Iris pigment epithelial cell (primary cell): ENCODE results near the gene FOXP1.

Experiments
- DNase-seq: peaks from one replicate; pipeline ENCODE4 v3.0.0-alpha.2; 2011; ENCODE audit warnings: low read depth

The FOXP1 gene

DNA sequence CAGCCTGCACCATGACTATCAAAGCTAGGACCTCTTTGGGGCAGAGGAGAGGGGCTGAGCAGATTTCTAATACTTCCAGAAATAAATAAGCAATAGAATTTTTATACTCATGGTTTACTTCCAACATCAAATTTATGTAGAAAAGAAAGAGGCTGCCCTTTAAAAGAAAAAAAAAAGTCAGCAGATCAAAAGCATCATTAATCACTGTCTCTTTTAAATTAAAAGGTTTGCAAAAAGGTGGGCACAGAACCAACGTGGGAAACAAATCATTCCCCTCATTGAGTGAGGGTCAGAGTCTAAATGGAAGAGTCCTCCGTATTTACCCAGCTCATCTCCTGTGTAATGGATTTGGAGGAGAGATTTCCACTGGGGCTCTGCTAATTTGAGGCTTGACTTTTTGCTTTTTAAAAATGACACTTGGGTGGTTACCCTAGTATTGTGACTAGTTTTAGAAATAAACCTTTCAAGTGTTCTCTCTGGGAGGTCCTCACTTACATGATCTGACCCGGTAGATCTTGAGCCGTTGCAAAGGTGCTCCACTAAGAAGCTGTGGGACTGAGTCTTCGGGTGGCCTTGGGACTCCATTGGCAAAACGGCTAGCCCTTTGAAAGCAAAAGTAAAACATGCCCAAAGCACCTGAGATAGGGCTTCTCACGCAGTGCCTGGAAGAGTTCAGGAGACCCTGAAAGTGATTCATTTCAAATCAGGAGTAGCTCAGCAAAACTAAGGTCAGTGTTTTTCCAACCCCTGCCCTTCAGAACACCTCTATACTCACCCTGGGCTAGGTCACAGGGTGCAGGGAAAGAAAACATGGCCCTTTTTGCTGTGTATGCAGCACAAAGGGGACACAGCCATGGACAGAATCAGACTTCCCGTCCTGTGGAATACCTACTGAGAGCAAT lies 320.9 kb downstream of the FOXP1 start:
- no peak for DNase-seq

DNA sequence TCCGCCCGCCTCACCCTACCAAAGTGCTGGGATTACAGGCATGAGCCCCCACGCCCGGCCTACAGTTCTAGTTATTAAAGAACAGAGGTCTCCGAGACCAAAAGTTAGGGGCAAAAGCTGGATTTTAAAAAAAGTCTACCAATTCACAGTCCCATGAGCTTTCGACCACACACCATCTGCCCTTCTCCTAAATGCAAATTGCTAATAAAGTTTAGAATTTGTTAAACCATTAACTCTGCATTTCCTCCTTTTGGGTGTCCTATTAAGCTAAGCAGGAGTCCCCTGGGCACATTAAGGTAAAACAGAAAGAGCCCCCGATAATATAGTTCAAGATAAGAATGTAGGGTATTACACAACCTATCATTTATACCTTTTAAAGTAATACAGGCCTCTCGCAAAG lies 322.7 kb downstream of the FOXP1 start:
- no peak for DNase-seq

DNA sequence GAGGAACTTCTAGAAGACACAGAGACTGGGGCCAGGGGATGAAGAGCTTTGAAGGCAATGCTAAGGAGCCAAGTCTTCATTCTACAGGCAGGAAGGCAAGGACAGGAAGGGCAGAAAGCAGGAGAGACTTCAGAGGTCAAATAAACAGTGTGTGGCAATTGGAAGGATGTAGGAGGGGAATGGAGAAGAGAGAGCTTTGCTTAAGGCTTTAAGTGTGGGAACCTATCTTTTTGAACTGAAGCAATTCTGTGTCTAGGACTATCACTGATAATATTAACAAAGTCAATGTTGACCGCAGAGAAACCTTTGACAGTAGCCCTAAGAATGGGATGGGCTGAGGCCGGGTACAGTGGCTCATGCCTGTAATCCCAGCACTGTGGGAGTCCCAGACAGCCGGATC lies 325.0 kb downstream of the FOXP1 start:
- DNase-seq = peak; percentile 79

DNA sequence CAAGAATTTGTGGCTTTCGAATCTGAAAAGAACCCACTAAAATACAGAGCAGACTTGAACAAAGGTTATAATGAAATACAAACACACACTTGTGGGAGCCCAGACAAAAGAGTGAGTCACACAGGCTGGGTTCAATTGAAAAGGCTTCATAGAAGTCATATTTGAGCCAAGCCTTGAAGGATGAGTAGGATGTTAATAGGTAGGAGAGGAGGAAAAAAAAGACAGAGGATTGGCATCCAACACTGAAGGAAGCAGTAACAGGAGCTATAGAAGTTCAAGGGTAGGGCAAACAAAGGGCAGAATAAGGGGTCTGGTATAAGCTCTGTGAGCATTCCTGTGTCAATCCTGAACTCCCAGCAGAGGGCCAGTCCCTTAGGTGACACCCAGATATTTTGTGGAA lies 325.4 kb downstream of the FOXP1 start:
- DNase-seq = peak; percentile 90

DNA sequence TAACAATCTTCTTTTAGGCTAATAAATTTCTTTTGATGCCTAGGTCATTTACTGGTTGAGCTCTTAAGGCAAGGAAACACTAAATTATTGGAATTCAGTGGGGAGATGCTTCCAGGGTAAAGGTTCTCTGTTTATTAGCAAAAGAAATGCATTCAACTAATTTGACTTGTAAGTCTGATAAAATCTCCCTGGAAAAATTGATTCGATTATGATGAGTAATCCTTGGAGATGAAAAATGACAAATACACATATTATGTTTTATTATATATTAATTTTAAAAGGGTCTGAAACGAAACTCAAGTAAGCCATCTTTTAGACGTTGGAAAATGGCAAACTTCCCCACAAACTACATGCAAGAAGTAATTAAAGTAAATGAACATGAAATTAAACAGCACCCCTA lies 328.0 kb downstream of the FOXP1 start:
- no peak for DNase-seq

DNA sequence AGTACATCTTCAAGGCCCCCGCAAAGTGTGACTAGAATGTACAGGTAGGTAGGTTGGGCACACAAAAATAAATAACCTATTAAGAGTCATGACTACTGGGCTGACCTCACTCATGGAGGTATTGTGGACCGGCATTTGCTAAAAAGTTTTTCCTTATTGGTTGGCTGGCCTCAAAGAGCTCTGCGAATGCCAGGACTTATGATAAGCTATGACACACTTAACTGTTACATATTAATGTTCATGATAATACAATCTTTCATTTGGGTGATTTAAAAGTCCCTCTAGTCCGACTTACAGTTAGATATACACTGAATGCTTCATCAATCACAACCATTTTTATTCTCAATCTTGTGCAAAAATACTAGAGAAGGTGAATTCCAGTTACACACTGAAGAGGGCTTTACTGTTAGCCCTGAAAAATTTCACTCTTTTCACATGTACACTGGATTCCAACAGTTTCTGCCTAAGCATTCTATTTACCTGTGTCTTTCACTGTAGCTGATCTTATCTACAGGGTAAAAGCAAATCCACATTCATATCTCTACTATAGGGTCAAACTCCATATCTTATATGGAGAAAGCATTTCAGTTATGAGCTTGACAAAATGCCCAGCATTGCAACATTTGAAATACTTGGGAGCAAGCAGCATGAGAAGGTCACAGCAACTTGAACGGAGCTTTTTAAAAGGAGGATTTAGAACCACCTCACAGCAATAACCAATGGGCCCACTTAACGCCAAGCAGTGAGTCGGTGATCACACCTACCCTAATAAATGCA lies 329.1 kb downstream of the FOXP1 start:
- peak; percentile 88 for DNase-seq

DNA sequence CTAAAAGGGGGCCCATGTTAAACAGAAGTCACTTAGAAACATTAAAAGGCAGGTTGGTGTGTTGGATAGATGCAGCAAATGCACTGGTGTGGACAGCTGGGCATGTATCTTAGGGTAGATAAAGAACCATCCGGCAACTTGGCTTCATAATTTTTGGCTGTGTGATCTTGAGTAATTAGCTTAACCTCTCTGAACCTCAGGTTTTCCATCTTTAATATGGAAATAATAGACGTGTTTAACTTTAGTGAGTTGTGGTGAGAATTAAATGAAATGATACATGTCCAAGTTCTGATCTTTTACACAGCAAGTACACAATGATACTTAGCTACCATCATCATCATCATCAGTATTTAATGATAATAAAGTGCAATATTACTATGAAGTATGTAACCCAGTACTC lies 330.4 kb downstream of the FOXP1 start:
- no peak for DNase-seq

DNA sequence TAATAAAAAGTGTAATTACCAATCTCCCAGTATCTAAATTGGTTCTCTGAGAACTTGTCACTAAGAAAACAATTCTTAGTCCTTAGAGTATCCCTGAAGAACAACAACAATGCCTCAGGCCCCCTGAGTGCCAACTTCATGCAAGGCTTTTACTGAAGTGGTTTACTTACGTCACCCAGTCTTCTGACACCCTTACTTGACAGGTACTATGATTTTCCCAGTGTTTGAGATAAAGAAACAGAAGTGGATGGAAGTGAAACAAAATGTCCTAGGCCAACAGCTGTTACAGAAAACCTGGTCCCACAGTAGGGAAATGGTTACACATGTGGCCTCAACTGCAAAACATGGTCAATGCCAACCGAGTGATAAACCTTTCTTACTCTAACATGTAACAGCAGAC lies 331.1 kb downstream of the FOXP1 start:
- no peak for DNase-seq

DNA sequence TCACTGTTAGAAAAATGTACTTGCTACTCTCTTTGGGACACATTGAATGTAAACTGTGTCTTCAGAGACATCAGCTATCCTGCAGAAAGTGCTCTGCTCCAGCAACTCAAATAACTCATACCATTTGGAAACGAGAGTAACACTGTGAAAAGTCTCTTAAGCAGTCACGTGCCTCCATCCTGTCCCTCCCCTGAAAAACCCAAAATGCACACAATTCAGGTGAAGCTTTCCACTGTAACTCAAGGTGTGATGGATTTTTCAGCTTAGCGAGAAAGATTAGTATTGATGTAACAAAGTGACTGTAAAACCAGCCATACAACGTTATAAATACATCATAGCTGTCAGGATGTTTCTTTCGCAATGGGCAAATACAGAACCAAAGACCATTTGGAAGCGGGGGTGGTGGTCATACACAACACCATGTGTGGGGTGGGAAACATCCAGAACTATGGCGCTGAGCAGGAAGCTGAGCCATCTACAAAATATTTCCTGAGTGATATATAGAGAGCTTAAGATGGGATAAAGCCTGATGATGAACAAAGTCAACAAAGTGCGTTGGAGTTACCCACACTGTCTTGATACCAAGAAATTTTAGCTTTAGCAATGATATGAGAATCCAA lies 332.3 kb downstream of the FOXP1 start:
- DNase-seq = peak; percentile 99

DNA sequence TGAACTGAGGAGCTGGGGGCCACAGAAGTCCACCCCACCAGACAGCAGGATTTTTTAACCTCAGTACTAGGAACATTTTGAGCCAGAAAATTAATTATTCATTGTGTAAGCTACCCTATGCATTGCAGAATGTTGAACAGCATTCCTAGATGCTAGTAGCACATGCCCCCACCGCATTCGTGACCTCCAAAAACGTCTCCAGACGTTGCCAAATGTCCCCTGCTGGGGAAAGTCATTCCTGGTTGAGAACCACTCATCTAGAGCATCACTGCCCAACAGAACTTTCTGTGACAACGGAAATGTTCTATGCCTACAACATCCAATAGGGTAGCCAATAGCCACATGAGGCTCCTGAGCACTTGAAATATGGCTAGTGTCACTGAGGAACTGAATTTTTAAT lies 333.5 kb downstream of the FOXP1 start:
- peak; percentile 62 for DNase-seq

DNA sequence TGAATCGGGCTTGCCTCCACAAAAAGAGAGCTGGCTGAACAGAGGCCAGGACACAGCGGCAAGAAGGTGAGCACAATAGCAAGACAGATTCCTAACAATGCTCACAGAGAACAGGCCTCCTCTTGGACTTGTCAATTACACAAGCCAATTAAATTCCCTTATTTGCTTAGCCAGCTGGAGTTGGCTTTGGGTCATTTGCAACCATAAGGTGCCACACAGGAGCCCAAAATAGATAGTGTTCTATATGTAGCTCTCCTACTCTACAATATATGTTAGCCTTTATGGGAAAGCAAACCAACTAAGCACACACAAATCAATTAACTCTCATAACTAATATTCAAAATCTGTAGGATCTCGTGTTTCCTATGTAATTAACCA lies 335.6 kb downstream of the FOXP1 start:
- DNase-seq = no peak

DNA sequence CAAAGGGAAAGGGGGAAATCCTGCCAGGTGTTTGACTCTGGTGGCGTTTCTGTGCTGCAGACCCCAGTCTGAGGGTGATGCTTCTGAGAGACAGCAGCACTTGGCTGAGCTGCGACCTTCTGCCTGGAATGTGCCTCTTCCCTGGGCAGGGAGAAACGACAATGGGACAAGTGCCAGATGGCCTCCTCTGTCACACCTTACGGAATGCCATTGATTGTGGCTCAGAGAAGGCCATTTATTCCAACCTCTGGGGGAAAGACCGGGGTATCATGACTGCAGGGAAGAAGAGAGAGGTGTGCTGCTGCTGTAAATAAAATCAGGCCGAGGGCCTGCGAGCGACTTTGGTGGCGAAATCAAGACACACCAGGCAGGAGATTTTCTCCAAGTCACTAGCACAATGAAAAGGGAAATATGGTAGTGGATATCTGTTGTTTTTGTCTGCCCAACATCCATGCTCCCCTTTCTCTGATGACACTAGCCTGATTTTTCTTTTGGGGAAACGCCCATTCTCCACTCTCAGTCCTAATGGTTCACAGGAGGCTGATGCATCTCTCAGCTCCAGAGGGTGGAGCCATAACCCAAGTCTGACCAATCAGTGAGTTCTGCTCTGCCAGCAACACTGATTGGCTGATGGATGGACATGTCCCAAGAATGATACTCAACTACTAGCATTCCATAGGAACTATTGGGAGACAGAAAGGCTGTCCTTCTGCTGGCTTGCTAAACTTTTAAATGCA lies 336.1 kb downstream of the FOXP1 start:
- DNase-seq = peak; percentile 67

DNA sequence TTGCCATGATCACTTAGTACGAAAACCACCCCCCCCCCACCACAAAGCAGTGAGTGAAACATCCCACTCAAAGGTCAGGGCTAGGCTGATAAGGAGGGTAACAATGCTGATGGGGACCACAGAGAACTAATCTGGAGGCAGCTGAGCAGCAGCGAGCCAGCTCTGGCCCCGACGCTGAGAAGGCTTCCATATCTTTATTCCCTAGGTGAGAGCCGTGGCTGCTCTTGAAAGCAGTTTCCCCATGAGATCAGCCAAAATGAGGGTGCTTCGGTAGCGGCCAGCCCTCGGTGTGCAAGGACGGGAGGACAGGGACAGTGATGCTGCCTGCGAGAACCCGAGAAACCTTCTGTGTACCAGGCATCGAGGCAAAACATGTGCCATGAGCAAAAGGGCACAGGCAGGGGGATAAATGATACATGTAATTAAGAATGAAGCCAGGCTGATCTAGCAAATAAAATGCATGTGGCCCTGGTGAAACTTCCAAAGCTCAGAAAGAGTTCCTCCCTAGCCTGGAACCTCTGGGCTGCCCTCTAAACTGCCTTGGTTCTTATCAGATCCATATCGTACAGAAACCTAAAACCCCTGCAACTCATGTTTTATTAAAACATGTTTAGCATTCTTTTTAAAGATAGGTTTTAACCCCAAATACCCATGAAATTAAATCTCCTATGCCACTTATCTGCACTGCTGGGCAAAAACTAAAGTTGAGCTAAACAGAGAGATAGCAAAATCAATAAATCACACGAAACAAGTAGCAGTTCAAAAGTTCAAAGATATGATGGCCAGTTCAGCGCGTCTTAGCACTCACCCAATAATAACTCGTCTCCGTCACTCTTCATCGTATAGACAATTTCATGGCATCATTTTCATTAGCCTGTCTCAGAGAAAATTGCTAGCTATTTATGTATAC lies 337.3 kb downstream of the FOXP1 start:
- no peak for DNase-seq

DNA sequence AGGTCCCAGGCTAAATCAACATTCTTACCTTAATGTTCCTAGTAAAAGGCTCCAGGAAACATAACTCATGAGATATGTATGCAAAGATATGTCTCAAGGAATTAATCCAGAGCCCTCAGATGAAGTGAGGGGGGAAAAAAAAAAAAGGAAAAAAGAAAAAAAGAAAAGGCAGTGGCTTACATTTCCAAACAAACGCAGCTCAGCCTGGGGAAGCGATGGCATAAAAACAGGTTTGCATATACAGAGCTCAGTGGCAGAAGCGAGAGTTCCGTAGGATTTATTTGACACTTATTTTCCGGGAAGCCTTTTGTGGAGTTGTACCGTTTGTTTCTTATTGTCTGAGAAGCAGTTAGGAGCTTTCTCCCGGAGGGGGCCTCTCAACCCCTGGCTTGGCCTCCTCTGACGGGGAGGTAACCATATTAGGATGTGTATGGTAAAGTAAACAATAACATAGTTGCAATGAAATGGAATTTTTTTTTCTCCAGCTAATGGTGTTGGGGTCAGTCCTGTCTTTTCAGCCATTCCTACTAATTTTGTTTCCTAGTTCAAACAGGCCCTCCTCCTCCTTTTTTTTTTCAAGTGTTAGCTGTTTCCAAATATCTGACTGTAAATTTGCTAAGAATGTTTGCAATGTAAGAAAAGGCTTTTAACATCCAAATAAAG lies 338.6 kb downstream of the FOXP1 start:
- peak; percentile 85 for DNase-seq

DNA sequence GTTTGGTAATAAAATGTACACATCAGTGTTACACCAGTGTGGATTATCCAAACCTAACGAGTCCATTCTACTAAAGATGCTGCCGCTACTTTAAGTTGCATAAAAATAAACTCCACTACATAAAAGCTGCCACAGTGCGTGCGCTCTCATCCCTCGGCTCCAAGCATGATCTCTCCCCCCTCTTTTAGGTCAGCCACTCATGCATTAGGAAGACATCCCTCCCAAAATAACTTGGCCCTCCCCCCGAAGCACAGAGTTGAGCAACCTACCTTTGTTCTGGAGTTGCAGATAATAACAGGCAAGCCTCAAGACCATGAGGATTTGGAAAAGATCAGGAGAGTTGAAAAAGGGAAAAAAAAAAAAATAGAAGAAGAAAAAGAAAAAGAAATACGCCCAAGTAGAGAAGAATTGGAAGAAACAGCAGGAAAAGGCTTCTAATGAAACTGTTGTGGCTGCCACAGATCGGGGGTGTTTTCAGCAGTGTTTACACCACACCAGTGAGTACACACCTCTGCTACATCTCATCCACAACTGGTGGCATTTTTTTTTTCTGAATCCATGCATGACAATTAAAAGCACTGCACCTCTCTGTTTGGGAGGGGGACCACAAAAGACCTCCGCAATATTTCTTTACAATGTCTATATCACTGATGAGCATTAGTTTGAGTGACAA lies 339.2 kb downstream of the FOXP1 start:
- peak; percentile 76 for DNase-seq

DNA sequence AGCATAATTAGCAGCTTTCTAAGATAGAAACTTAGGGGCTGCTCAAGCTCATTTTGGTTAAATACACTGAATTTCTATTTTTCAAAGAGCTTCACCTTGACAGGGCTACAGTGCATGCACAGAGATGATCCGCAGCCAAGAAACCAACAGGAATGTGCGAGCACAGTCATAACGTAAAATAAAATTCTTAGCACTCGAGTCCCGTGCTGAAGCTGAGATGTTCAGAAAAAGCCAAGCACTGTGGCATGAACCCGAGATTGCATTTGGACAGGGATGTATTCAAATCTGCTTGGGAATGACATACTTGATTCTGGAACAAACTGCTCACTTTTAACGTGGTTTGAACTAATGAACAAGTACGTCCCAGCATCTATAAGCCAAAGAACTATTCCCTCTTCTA lies 340.3 kb downstream of the FOXP1 start:
- no peak for DNase-seq

DNA sequence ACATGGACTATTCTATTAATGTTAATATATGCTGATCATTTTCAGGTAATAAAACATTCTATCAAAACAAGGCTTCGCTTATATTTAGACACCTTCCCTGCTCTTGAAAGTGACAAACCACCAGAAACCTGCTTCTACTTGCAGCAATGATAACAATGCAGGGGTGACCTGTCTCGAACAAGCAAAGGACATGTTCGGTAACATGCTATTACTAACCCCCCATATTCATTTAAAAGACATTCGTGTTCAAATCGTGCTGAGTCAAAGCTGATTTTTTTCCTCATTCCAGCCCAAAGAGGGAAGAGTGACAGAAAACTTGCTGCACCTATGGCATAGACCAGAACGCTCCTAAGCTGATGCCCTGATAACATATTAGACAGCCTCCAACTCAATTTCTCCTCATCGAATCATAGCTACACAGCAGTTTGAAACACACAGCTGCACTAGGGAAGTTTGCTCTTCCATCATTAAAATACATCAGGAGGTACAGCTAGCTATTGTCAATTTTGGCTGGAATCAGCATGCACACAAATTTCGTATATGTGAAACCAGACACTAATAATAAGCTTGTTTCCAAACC lies 341.5 kb downstream of the FOXP1 start:
- DNase-seq = no peak

DNA sequence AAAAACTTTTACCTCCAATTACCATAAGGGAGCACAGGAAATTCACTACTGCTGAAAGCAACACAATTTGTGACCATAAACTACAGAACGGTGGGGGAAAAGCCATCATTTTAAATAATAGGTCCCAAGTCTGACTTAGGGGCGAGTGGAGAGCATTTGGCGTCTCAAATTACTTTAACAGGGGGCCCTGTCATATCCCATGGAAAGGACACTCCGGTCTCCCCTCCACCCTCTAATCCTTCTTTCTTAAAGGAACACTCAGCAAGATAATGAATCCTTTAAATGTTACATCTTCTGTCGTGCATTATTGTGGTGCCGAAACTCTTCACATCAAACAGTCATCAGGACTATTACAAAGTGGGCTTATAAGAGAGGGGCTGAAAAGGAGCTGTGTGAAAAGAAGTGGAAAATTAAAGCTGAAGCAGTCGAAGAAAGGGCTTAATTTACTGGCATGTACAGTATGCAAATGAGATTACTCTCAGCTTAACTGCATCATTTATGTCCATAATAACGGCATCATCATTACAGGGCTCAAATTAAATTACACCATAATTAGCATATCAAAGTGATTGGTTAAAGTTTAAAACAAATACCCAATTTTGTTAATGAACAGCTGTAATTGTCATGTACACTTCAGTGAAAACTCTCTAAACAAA lies 342.2 kb downstream of the FOXP1 start:
- no peak for DNase-seq

DNA sequence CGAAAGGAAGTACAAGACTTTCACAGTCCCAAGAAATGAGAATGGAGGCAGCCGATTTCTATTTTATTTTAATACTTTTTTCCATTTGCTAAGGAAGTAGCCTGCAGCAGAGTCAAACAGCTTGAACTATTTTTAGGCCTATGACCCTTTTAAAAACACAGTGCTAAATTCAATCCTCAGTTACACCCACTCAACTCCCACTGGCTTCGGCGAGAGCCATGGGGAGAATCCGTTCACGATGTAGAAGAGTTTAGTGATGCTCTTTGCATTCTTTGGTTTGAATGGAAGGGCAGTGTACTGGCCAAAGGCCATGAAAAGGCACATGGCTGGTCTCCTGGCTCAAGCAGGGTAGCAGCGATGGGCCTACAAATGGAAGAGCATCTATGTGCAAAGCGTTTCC lies 343.5 kb downstream of the FOXP1 start:
- no peak for DNase-seq
